H9 (cell line): ENCODE data around the gene BDH1. TPM values are rescaled to one million over a fixed set of nuclear protein-coding genes. Genes with fewer than 3 reads are reported as not detected.
A peak's percentile ranks its signal among the peaks of the same experiment; 100 is the strongest.

ENCODE experiments used
- DNase-seq: peaks from one replicate; pipeline ENCODE4 v3.0.0-alpha.2; 2017
- H2AFZ ChIP-seq: one replicate; pipeline ENCODE4 v1.6.1; 2013; ENCODE audit warnings: mild to moderate bottlenecking, low read length, control low read depth, moderate library complexity
- H2AK5ac ChIP-seq: 2 replicates; pipeline ENCODE4 v1.6.1; 2013; ENCODE audit warnings: low read length, control low read depth, mixed read lengths; ENCODE audit not compliant: insufficient read length
- H2BK120ac ChIP-seq: one replicate; pipeline ENCODE4 v1.6.1; 2013; ENCODE audit warnings: low read depth, mild to moderate bottlenecking, low read length, control low read depth, inconsistent platforms; ENCODE audit not compliant: poor library complexity, severe bottlenecking
- H2BK12ac ChIP-seq: 2 replicates; pipeline ENCODE4 v1.6.1; 2013; ENCODE audit warnings: low read length, control low read depth, mixed read lengths, low read depth; ENCODE audit not compliant: insufficient read length
- H2BK15ac ChIP-seq: 2 replicates; pipeline ENCODE4 v1.6.1; 2013; ENCODE audit warnings: low read depth, low read length, control low read depth
- H2BK20ac ChIP-seq: one replicate; pipeline ENCODE4 v1.6.1; 2013; ENCODE audit warnings: low read depth, mild to moderate bottlenecking, low read length, control low read depth, inconsistent platforms; ENCODE audit not compliant: poor library complexity, severe bottlenecking
- H2BK5ac ChIP-seq: 2 replicates; pipeline ENCODE4 v1.6.1; 2013; ENCODE audit warnings: low read length, control low read depth, mixed read lengths; ENCODE audit not compliant: insufficient read length
- H3K14ac ChIP-seq: 2 replicates; pipeline ENCODE4 v1.6.1; 2013; ENCODE audit warnings: low read length, control low read depth; ENCODE audit not compliant: insufficient read depth
- H3K18ac ChIP-seq: 2 replicates; pipeline ENCODE4 v1.6.1; 2013; ENCODE audit warnings: low read depth, mild to moderate bottlenecking, mixed read lengths, low read length, control low read depth; ENCODE audit not compliant: insufficient read length
- H3K23ac ChIP-seq: 2 replicates; pipeline ENCODE4 v1.6.1; 2013; ENCODE audit warnings: low read length, control low read depth, mixed read lengths, low read depth; ENCODE audit not compliant: insufficient read length
- H3K23me2 ChIP-seq: 2 replicates; pipeline ENCODE4 v1.6.1; 2013; ENCODE audit warnings: low read depth, mild to moderate bottlenecking, mixed read lengths, low read length, control low read depth; ENCODE audit not compliant: insufficient read length, poor library complexity, severe bottlenecking
- H3K27ac ChIP-seq: 2 replicates; pipeline ENCODE4 v1.5.1; 2013; ENCODE audit warnings: low read length, control low read depth, mixed read lengths, low read depth; ENCODE audit not compliant: insufficient read length
- H3K27me3 ChIP-seq: 2 replicates; pipeline ENCODE4 v1.6.1; 2013; ENCODE audit warnings: low read length, control low read depth, inconsistent platforms; ENCODE audit not compliant: insufficient read depth
- H3K4ac ChIP-seq: 2 replicates; pipeline ENCODE4 v1.6.1; 2013; ENCODE audit warnings: low read depth, mild to moderate bottlenecking, control low read depth, inconsistent platforms, low read length, moderate library complexity
- H3K4me1 ChIP-seq: 2 replicates; pipeline ENCODE4 v1.6.1; 2013; ENCODE audit warnings: low read length, control low read depth, inconsistent platforms; ENCODE audit not compliant: insufficient read depth
- H3K4me2 ChIP-seq: 2 replicates; pipeline ENCODE4 v1.6.1; 2013; ENCODE audit warnings: low read length, control low read depth, mixed read lengths; ENCODE audit not compliant: insufficient read length, insufficient read depth
- H3K56ac ChIP-seq: 2 replicates; pipeline ENCODE4 v1.6.1; 2013; ENCODE audit warnings: low read depth, mild to moderate bottlenecking, mixed read lengths, low read length, control low read depth; ENCODE audit not compliant: insufficient read length
- H3K79me1 ChIP-seq: 2 replicates; pipeline ENCODE4 v1.6.1; 2013; ENCODE audit warnings: low read depth, mild to moderate bottlenecking, moderate library complexity, low read length, control low read depth, inconsistent platforms; ENCODE audit not compliant: insufficient read depth, poor library complexity, severe bottlenecking
- H3K79me2 ChIP-seq: 2 replicates; pipeline ENCODE4 v1.6.1; 2013; ENCODE audit warnings: low read length, control low read depth, inconsistent platforms; ENCODE audit not compliant: insufficient read depth
- H3K9ac ChIP-seq: 2 replicates; pipeline ENCODE4 v1.6.1; 2013; ENCODE audit warnings: low read length, control low read depth, mixed read lengths; ENCODE audit not compliant: insufficient read length; ENCODE audit errors: extremely low read depth
- H3K9me3 ChIP-seq: one replicate; pipeline ENCODE4 v1.6.1; 2013; ENCODE audit warnings: low read depth, low read length, inconsistent platforms; ENCODE audit not compliant: control insufficient read depth
- H3T11ph ChIP-seq: one replicate; pipeline ENCODE4 v1.6.1; 2013; ENCODE audit warnings: mild to moderate bottlenecking, low read length, control low read depth, inconsistent platforms
- H4K20me1 ChIP-seq: one replicate; pipeline ENCODE4 v1.6.1; 2013; ENCODE audit not compliant: control insufficient read depth, insufficient read length, insufficient read depth
- H4K5ac ChIP-seq: 2 replicates; pipeline ENCODE4 v1.6.1; 2013; ENCODE audit warnings: low read depth, mild to moderate bottlenecking, mixed read lengths, low read length, control low read depth; ENCODE audit not compliant: insufficient read length
- H4K8ac ChIP-seq: replicated peaks from 2 replicates; pipeline ENCODE4 v1.6.1; 2013; ENCODE audit warnings: low read length, control low read depth, mixed read lengths, low read depth; ENCODE audit not compliant: insufficient read length
- H4K91ac ChIP-seq: 2 replicates; pipeline ENCODE4 v1.6.1; 2013; ENCODE audit warnings: low read depth, mild to moderate bottlenecking, moderate library complexity, mixed read lengths, low read length, control low read depth; ENCODE audit not compliant: insufficient read length
- H3K27ac Mint-ChIP-seq, 3 experiments: 2 replicates in 2 of 3; 3 replicates in 1 of 3; pipeline ENCODE4 v1.8.0; 2020 to 2021; ENCODE audit warnings: mixed read lengths in 3 of 3, mild to moderate bottlenecking in 1 of 3, moderate library complexity in 1 of 3
- H3K27me3 Mint-ChIP-seq: 2 replicates; pipeline ENCODE4 v1.8.0; 2021; ENCODE audit warnings: low read depth, mild to moderate bottlenecking, moderate library complexity, mixed read lengths
- H3K36me3 Mint-ChIP-seq, 3 experiments: 2 replicates in 2 of 3; 3 replicates in 1 of 3; pipeline ENCODE4 v1.8.0; 2020 to 2021; ENCODE audit warnings: low read depth in 3 of 3, mixed read lengths in 3 of 3; ENCODE audit not compliant: insufficient read depth in 1 of 3
- H3K4me1 Mint-ChIP-seq, 2 experiments: 2 replicates each; pipeline ENCODE4 v1.8.0; 2020; ENCODE audit warnings: mixed read lengths in 2 of 2
- H3K4me3 Mint-ChIP-seq, 2 experiments: 2 replicates in 1 of 2; 3 replicates in 1 of 2; pipeline ENCODE4 v1.8.0; 2020 to 2021; ENCODE audit warnings: mild to moderate bottlenecking in 2 of 2, mixed read lengths in 2 of 2, moderate library complexity in 1 of 2
- H3K9me3 Mint-ChIP-seq, 2 experiments: 2 replicates in 1 of 2; 3 replicates in 1 of 2; pipeline ENCODE4 v1.8.0; 2020; ENCODE audit warnings: mild to moderate bottlenecking in 2 of 2, mixed read lengths in 2 of 2, moderate library complexity in 1 of 2
- whole genome bisulfite sequencing: extraction: QIAGEN DNeasy Blood & Tissue Kit; methylation state at CpG from one replicate; pipeline ENCODE4 v1.1.7; 2013; ENCODE audit warnings: missing lambda C conversion rate, low lambda C conversion rate, mixed read lengths; ENCODE audit not compliant: insufficient read length; ENCODE audit errors: extremely low coverage; 5-methylcytosine and 5-hydroxymethylcytosine counted together
- total RNA-seq: library from RNA; stranded (reverse); gene quantifications from 2 replicates; pipeline ENCODE4 v1.2.1, GENCODE V29; 2021
- TF ChIP-seq, protein P1 (sequence below): fragments of 200-600 bp; sonication (generic); conservative IDR thresholded peaks from 3 replicates; pipeline ENCODE4 v1.8.0; 2021; ENCODE audit warnings: antibody characterized with exemption, mild to moderate bottlenecking

BDH1 gene
- total RNA-seq, 1 experiment from 2014 or later = 23.8 TPM

DNA sequence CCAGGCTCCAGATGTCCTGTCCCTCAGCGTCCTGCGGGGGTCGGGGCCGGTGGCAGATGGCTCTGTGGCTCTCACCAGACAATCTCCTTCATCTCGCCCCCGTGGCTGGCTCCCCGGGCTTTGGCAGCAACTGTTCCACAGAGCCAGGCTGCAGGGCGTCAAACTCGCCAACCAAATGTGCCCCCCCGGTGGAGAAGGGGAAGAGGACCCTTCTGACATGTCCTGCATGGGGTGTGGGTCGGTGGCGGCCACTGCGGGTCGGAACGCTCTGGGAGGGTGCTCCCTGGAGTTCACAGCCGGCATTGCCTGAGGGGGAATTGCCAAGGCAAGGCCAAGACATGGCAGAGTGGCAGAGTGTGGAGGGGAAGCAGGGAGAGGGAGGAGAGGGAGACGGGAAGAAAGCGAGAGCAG is 36.0 kb downstream of the BDH1 start:
- Mint-ChIP-seq H3K27me3 (no peaks in the 10 kb centered on the region), H3K27ac (peak overlapping the region in 1 of 3 experiments; percentile 39; a peak in 1 of 7 replicates), H3K36me3 (peaks cover 0 to 13% (median 0%) of the 10 kb centered on the region in 3 experiments; a peak in 4 of 7 replicates), H3K4me3 (peak overlapping the region in 1 of 2 experiments; percentile 74; a peak in 1 of 5 replicates), H3K9me3 (no peaks in the 10 kb centered on the region), H3K4me1 (peaks cover 29 to 40% of the 10 kb centered on the region in 2 experiments)
- Histone ChIP-seq H3K23me2 (no peaks in the 10 kb centered on the region), H3K9ac (no peak overlapping the region), H2BK120ac (no peak overlapping the region), H3K56ac (no peak overlapping the region), H3K18ac (no peak overlapping the region), H3K23ac (no peak overlapping the region), H3K27me3 (no peaks in the 10 kb centered on the region), H3K79me1 (no peaks in the 10 kb centered on the region), H2AK5ac (no peak overlapping the region), H3K4me2 (no peak overlapping the region), H3K14ac (no peak overlapping the region), H2AFZ (no peak overlapping the region), H3T11ph (no peak overlapping the region), H3K27ac (no peak overlapping the region), H2BK5ac (peak overlapping the region; percentile 8), H3K9me3 (no peaks in the 10 kb centered on the region), H2BK12ac (no peak overlapping the region), H3K79me2 (no peaks in the 10 kb centered on the region), H4K20me1 (no peaks in the 10 kb centered on the region), H4K91ac (no peak overlapping the region), H3K4ac (no peak overlapping the region), H4K5ac (no peak overlapping the region), H3K4me1 (no peaks in the 10 kb centered on the region; the same call in 1 of the 2 replicates), H2BK20ac (no peak overlapping the region), H4K8ac (no peak overlapping the region), H2BK15ac (no peak overlapping the region)
- no CpG with 5 or more reads among the region's 18 CpGs for WGBS
- peak; percentile 61 for DNase-seq
- TF ChIP-seq, protein P1, sequence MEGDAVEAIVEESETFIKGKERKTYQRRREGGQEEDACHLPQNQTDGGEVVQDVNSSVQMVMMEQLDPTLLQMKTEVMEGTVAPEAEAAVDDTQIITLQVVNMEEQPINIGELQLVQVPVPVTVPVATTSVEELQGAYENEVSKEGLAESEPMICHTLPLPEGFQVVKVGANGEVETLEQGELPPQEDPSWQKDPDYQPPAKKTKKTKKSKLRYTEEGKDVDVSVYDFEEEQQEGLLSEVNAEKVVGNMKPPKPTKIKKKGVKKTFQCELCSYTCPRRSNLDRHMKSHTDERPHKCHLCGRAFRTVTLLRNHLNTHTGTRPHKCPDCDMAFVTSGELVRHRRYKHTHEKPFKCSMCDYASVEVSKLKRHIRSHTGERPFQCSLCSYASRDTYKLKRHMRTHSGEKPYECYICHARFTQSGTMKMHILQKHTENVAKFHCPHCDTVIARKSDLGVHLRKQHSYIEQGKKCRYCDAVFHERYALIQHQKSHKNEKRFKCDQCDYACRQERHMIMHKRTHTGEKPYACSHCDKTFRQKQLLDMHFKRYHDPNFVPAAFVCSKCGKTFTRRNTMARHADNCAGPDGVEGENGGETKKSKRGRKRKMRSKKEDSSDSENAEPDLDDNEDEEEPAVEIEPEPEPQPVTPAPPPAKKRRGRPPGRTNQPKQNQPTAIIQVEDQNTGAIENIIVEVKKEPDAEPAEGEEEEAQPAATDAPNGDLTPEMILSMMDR = peak; percentile 28; the same call in 1 of the 3 replicates
